ENCODE data around the gene SORL1.

SORL1 gene

GRCh38 chr11:121644187-121644512, 192.0 kb downstream of the SORL1 start:
- TF ChIP-seq MYC (IDR thresholded peaks at IDR 0.05; ENCODE audit: low read depth, low read length), result no peak
- no peak for TF ChIP-seq MAX (IDR thresholded peaks at IDR 0.05; ENCODE audit: low read depth, low read length)
- TF ChIP-seq POLR2A (IDR thresholded peaks at IDR 0.05; ENCODE audit: extremely low read depth, insufficient read length), result no peak
- no peak for TF ChIP-seq CTCF (IDR thresholded peaks at IDR 0.05; ENCODE audit: low read depth, low read length)
- no peak for DNase-seq (ENCODE audit: low read depth)
- H3K4me3 ChIP-seq (ENCODE audit: low read depth, low read length), result no peak overlapping the region

GRCh38 chr11:121645001-121645400, 192.9 kb downstream of the SORL1 start:
- TF ChIP-seq POLR2A (IDR thresholded peaks at IDR 0.05; ENCODE audit: extremely low read depth, insufficient read length), result no peak
- TF ChIP-seq CTCF (IDR thresholded peaks at IDR 0.05; ENCODE audit: low read depth, low read length), result no peak
- no peak for TF ChIP-seq MAX (IDR thresholded peaks at IDR 0.05; ENCODE audit: low read depth, low read length)
- no peak for TF ChIP-seq MYC (IDR thresholded peaks at IDR 0.05; ENCODE audit: low read depth, low read length)
- no peak overlapping the region for H3K4me3 ChIP-seq (ENCODE audit: low read depth, low read length)
- no peak for DNase-seq (ENCODE audit: low read depth)

- DNase-seq (ENCODE audit: low read depth), result no peak
- no peak overlapping the region for H3K4me3 ChIP-seq (ENCODE audit: low read depth, low read length)
- TF ChIP-seq MAX (IDR thresholded peaks at IDR 0.05; ENCODE audit: low read depth, low read length) (no peak), CTCF (IDR thresholded peaks at IDR 0.05; ENCODE audit: low read depth, low read length) (no peak), MYC (IDR thresholded peaks at IDR 0.05; ENCODE audit: low read depth, low read length) (no peak), POLR2A (IDR thresholded peaks at IDR 0.05; ENCODE audit: extremely low read depth, insufficient read length) (no peak)
Observed at GRCh38 chr11:121645596-121645995, 193.5 kb downstream of the SORL1 start.

- no peak overlapping the region for H3K4me3 ChIP-seq (ENCODE audit: low read depth, low read length)
- no peak for DNase-seq (ENCODE audit: low read depth)
- TF ChIP-seq POLR2A (IDR thresholded peaks at IDR 0.05; ENCODE audit: extremely low read depth, insufficient read length), result no peak
- no peak for TF ChIP-seq CTCF (IDR thresholded peaks at IDR 0.05; ENCODE audit: low read depth, low read length)
- no peak for TF ChIP-seq MAX (IDR thresholded peaks at IDR 0.05; ENCODE audit: low read depth, low read length)
- no peak for TF ChIP-seq MYC (IDR thresholded peaks at IDR 0.05; ENCODE audit: low read depth, low read length)
Observed at GRCh38 chr11:121648306-121648705, 196.2 kb downstream of the SORL1 start.

- H3K4me3 ChIP-seq (ENCODE audit: low read depth, low read length), result no peak overlapping the region
- no peak for DNase-seq (ENCODE audit: low read depth)
- TF ChIP-seq CTCF (IDR thresholded peaks at IDR 0.05; ENCODE audit: low read depth, low read length) (no peak), POLR2A (IDR thresholded peaks at IDR 0.05; ENCODE audit: extremely low read depth, insufficient read length) (no peak), MAX (IDR thresholded peaks at IDR 0.05; ENCODE audit: low read depth, low read length) (no peak), MYC (IDR thresholded peaks at IDR 0.05; ENCODE audit: low read depth, low read length) (no peak)
Observed at GRCh38 chr11:121649798-121650197, 197.7 kb downstream of the SORL1 start.
